GM12878 (cell line): ENCODE data around the gene DIAPH1. TPM values are rescaled to one million over a fixed set of nuclear protein-coding genes. Genes with fewer than 3 reads are reported as not detected.

Experiments
- ATAC-seq: fragments of 200-7000 bp; cut with Tn5 transposase; 3 replicates; pipeline ENCODE4 v1.9.1; 2020; ENCODE audit warnings: mild to moderate bottlenecking, moderate library complexity
- BruUV-seq: library from RNA; stranded (reverse); fragments of 400-500 nt; replicated peaks from 2 replicates; lab custom pipeline; 2021; lab: Mats Ljungman, UMichigan
- CTCF ChIA-PET: fragments of 300-600 bp; sonication (Branson Sonifier 250); formaldehyde crosslinking; extraction: SDS; loops from one replicate; lab custom pipeline; 2021; ENCODE audit warnings: inconsistent platforms; lab: Yijun Ruan, JAX
- POLR2A ChIA-PET: fragments of 350-600 bp; formaldehyde crosslinking; extraction: SDS; loops from one replicate; lab custom pipeline; 2021; ENCODE audit warnings: inconsistent platforms; lab: Charles Lee
- RAD21 ChIA-PET: fragments of 300-600 bp; sonication (Branson Sonifier 250); formaldehyde crosslinking; loops from one replicate; lab custom pipeline; 2023; ENCODE audit warnings: antibody characterized with exemption; ENCODE audit not compliant: unreplicated experiment; lab: Charles Lee
- SMC1A ChIA-PET: fragments of 300-600 bp; sonication (Branson Sonifier 250); formaldehyde crosslinking; loops from one replicate; lab custom pipeline; 2023; ENCODE audit not compliant: unreplicated experiment, uncharacterized antibody; lab: Charles Lee
- DNase-seq: peaks from one replicate; pipeline ENCODE4 v3.0.0-alpha.2; 2011; ENCODE audit warnings: low read depth, low spot score
- FAIRE-seq: peaks from 3 replicates; lab custom pipeline; 2011; peaks lifted over from hg19 to GRCh38; lab: Jason Lieb, UNC
- H2AFZ ChIP-seq: 2 replicates; pipeline ENCODE4 v1.6.0; 2011; ENCODE audit warnings: low read depth, low read length, control low read depth; ENCODE audit not compliant: control insufficient read depth
- H3K27ac ChIP-seq: 2 replicates; pipeline ENCODE4 v1.5.1; 2011; ENCODE audit warnings: control low read depth; ENCODE audit not compliant: control insufficient read depth, insufficient read depth
- H3K27me3 ChIP-seq, 2 experiments: replicated peaks in 1 of 2; 2 replicates each; pipeline versions ENCODE4 v1.6.0 to v1.6.1; 2011; ENCODE audit warnings: low read length in 1 of 2; ENCODE audit not compliant: control insufficient read depth in 2 of 2, insufficient read depth in 2 of 2
- H3K36me3 ChIP-seq, 2 experiments: 2 replicates each; pipeline ENCODE4 v1.5.1; 2011; ENCODE audit warnings: low read length in 1 of 2; ENCODE audit not compliant: control insufficient read depth in 2 of 2, insufficient read depth in 2 of 2
- H3K4me1 ChIP-seq: 2 replicates; pipeline ENCODE4 v1.6.1; 2011; ENCODE audit warnings: mild to moderate bottlenecking, low read length, moderate library complexity, mixed read lengths; ENCODE audit not compliant: control insufficient read depth, insufficient read depth
- H3K4me2 ChIP-seq: 2 replicates; pipeline ENCODE4 v1.6.0; 2011; ENCODE audit warnings: control low read depth; ENCODE audit not compliant: control insufficient read depth, insufficient read depth
- H3K4me3 ChIP-seq: fragments of 200-600 bp; sonication (generic); 2 replicates; pipeline ENCODE4 v1.5.1; 2016
- H3K79me2 ChIP-seq: 2 replicates; pipeline ENCODE4 v1.6.0; 2011; ENCODE audit warnings: low read length; ENCODE audit not compliant: control insufficient read depth, insufficient read depth
- H3K9ac ChIP-seq: 2 replicates; pipeline ENCODE4 v1.8.0; 2011; ENCODE audit warnings: low read length, control low read depth, mixed read lengths; ENCODE audit not compliant: control insufficient read depth, insufficient read depth
- H3K9me3 ChIP-seq: replicated peaks from 3 replicates; pipeline ENCODE4 v1.5.1; 2011; ENCODE audit warnings: mild to moderate bottlenecking, low read length; ENCODE audit not compliant: control insufficient read depth, insufficient read depth
- H4K20me1 ChIP-seq: 2 replicates; pipeline ENCODE4 v1.6.0; 2011; ENCODE audit not compliant: control insufficient read depth, insufficient read depth
- ETV6 ChIP-seq, 2 experiments: fragments of 450-650 bp in 1 of 2; IDR thresholded peaks in 1 of 2; conservative IDR thresholded peaks in 1 of 2; 2 replicates each; pipeline ENCODE4 v1.6.1; 2014; ENCODE audit warnings: antibody characterized with exemption in 1 of 2, borderline replicate concordance in 1 of 2, low read depth in 1 of 2, mild to moderate bottlenecking in 1 of 2, moderate library complexity in 1 of 2
- HCFC1 ChIP-seq: fragments of 150-350 bp; IDR thresholded peaks from 2 replicates; pipeline ENCODE4 v1.6.1; 2014; ENCODE audit warnings: low read length
- HDAC2 ChIP-seq: fragments of 200-600 bp; sonication (generic); IDR thresholded peaks from 2 replicates; pipeline ENCODE4 v1.6.1; 2017
- IKZF1 ChIP-seq: fragments of 450-650 bp; conservative IDR thresholded peaks from 2 replicates; pipeline ENCODE4 v1.6.1; 2017; ENCODE audit warnings: antibody characterized with exemption, mild to moderate bottlenecking
- RBBP5 ChIP-seq: fragments of 200-600 bp; sonication (generic); conservative IDR thresholded peaks from 2 replicates; pipeline ENCODE4 v1.6.1; 2016
- RELA ChIP-seq: fragments of 450-650 bp; IDR thresholded peaks from 2 replicates; pipeline ENCODE4 v1.8.0; 2014; ENCODE audit warnings: borderline replicate concordance; ENCODE audit not compliant: partially characterized antibody
- SP1 ChIP-seq: IDR thresholded peaks from one replicate; pipeline ENCODE4 v1.6.1; 2011; ENCODE audit warnings: low read depth, low read length
- YY1 ChIP-seq: IDR thresholded peaks from 2 replicates; pipeline ENCODE4 v1.6.1; 2011; ENCODE audit warnings: low read depth, mild to moderate bottlenecking, low read length
- ZNF687 ChIP-seq: fragments of 450-650 bp; IDR thresholded peaks from 2 replicates; pipeline ENCODE4 v1.6.1; 2017; ENCODE audit warnings: mild to moderate bottlenecking, moderate library complexity
- WGBS: methylation state at CpG from one replicate; pipeline ENCODE4 v1.1.6; 2016; ENCODE audit warnings: low lambda C conversion rate; ENCODE audit not compliant: insufficient replicate concordance, insufficient coverage; ENCODE audit errors: missing lambda C conversion rate; 5-methylcytosine and 5-hydroxymethylcytosine counted together
- in situ Hi-C: fragments of 300-500 bp; cut with MboI; formaldehyde crosslinking; loops from 9 replicates; pipeline ENCODE4 v1.14.3; 2018; ENCODE audit warnings: mixed read lengths
- intact Hi-C: fragments of 100-400 bp; cut with micrococcal nuclease; formaldehyde crosslinking; loops from one replicate; pipeline ENCODE4 v1.14.2; 2022; ENCODE audit not compliant: unreplicated experiment
- polyA plus RNA-seq, 11 experiments: library from polyadenylated mRNA; depleted of rRNA in 4 of 11; unstranded in 6 of 11; stranded (reverse) in 5 of 11; fragments of >200 nt; fragmentation: Nextera tagmentation in 4 of 11; fragmentation: Illumina TruSeq in 1 of 11; extraction: Ambion mirVana in 4 of 11; extraction: Trizol in 1 of 11; gene quantifications; 1 replicate in 1 of 11; 2 replicates in 10 of 11; pipeline versions ENCODE4 v1.2.1 to v1.2.3, GENCODE V29; 2011 to 2016; ENCODE audit warnings: inconsistent platforms in 2 of 11, missing spikeins in 2 of 11, low read depth in 1 of 11
- total RNA-seq, 4 experiments: library from RNA; depleted of rRNA in 3 of 4; stranded (reverse); fragments of >200 nt in 3 of 4; fragmentation: Illumina TruSeq in 1 of 4; extraction: Trizol in 1 of 4; gene quantifications; 2 replicates each; pipeline versions ENCODE4 v1.2.1 to v1.2.3, GENCODE V29; 2013 to 2021
- TF ChIP-seq, protein P1 (sequence below): IDR thresholded peaks from 2 replicates; pipeline ENCODE4 v1.6.1; 2012; ENCODE audit warnings: low read depth, low read length, improper control_type of control experiment
- TF ChIP-seq, protein P2 (sequence below): IDR thresholded peaks from 2 replicates; pipeline ENCODE4 v1.6.1; 2012; ENCODE audit warnings: improper control_type of control experiment, low read depth, low read length; ENCODE audit not compliant: insufficient replicate concordance

The DIAPH1 gene
- total and polyA plus RNA-seq, 10 of the 15 experiments (the other 5 are each of a cell fraction or from before 2014, with no cell fraction given), result 37.8 to 168 (median 59.0) TPM

DNA sequence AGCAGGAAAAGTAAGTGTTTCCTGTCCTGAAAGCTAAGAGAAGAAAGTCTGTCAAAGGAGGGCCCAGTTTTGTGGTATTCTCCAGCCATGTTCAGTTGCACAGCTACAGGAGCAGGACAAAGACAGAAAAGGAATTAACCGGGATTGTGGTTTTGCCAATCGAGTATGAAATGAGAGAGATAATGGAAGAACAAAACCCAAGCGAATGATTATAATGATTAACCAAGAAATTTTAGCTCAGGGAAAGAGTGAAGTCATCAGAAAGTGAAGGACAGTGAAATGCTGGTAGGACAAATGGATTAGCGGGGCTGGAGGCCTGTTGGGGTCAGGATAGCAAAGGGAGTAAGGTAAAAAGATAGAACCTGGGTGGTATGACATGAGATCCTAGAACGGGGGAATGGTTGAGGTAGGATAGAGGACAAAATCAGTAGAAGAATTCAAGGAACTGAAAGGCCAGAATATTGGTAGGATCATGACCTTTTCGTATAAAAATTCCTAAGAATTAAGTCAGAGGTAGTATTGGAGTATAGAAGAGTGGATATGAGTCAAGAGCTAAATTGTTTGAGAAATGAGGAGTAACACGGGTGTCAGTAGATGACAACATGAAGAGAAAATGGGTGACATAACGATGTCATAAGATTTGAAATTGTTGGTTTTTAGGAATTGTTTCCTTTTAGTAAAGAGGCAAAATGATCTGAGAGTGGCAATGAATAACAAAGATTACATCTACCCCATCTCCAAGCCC, 52.8 kb downstream of the DIAPH1 start:
- no TSS peak for BruUV-seq
- SMC1A ChIA-PET, result interaction anchor here (1.2 to 2.1 kb wide), 5 partner anchors 9 to 196 kb away, joined by 3 to 7 read pairs (median 4); partner anchors contain the start of genes PCDHGA11, PCDHGB3 and PCDHGB7
- H3K36me3 ChIP-seq, result peaks cover 4 to 14% of the 10 kb centered on the region in 2 experiments
- TF ChIP-seq SP1 (no peak), ZNF687 (no peak), RELA (no peak), RBBP5 (no peak), HCFC1 (no peak), HDAC2 (no peak), IKZF1 (no peak), YY1 (no peak), ETV6 (conservative IDR thresholded peaks at IDR 0.05 in 1 of 2, IDR thresholded peaks at IDR 0.05 in 1 of 2; ENCODE audit: borderline replicate concordance in 1 of 2, low read depth in 1 of 2) (no peak)
- TF ChIP-seq, protein P1, sequence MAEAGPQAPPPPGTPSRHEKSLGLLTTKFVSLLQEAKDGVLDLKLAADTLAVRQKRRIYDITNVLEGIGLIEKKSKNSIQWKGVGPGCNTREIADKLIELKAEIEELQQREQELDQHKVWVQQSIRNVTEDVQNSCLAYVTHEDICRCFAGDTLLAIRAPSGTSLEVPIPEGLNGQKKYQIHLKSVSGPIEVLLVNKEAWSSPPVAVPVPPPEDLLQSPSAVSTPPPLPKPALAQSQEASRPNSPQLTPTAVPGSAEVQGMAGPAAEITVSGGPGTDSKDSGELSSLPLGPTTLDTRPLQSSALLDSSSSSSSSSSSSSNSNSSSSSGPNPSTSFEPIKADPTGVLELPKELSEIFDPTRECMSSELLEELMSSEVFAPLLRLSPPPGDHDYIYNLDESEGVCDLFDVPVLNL, result no peak
- TF ChIP-seq, protein P2, sequence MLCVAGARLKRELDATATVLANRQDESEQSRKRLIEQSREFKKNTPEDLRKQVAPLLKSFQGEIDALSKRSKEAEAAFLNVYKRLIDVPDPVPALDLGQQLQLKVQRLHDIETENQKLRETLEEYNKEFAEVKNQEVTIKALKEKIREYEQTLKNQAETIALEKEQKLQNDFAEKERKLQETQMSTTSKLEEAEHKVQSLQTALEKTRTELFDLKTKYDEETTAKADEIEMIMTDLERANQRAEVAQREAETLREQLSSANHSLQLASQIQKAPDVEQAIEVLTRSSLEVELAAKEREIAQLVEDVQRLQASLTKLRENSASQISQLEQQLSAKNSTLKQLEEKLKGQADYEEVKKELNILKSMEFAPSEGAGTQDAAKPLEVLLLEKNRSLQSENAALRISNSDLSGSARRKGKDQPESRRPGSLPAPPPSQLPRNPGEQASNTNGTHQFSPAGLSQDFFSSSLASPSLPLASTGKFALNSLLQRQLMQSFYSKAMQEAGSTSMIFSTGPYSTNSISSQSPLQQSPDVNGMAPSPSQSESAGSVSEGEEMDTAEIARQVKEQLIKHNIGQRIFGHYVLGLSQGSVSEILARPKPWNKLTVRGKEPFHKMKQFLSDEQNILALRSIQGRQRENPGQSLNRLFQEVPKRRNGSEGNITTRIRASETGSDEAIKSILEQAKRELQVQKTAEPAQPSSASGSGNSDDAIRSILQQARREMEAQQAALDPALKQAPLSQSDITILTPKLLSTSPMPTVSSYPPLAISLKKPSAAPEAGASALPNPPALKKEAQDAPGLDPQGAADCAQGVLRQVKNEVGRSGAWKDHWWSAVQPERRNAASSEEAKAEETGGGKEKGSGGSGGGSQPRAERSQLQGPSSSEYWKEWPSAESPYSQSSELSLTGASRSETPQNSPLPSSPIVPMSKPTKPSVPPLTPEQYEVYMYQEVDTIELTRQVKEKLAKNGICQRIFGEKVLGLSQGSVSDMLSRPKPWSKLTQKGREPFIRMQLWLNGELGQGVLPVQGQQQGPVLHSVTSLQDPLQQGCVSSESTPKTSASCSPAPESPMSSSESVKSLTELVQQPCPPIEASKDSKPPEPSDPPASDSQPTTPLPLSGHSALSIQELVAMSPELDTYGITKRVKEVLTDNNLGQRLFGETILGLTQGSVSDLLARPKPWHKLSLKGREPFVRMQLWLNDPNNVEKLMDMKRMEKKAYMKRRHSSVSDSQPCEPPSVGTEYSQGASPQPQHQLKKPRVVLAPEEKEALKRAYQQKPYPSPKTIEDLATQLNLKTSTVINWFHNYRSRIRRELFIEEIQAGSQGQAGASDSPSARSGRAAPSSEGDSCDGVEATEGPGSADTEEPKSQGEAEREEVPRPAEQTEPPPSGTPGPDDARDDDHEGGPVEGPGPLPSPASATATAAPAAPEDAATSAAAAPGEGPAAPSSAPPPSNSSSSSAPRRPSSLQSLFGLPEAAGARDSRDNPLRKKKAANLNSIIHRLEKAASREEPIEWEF, result no peak

More for the DNA sequence above, 52.8 kb downstream of the DIAPH1 start:
- no peak overlapping the region for H2AFZ ChIP-seq
- no peaks in the 10 kb centered on the region for H3K4me1 ChIP-seq
- 92% methylated on average over 8 of the region's 8 CpGs for WGBS
- ChIA-PET RAD21 (interaction anchor here (1.0 to 1.8 kb wide), 3 partner anchors 91 to 196 kb away, joined by 3 to 4 read pairs (median 3); partner anchors contain the start of genes PCDHGB3 and PCDHGB7), CTCF (interaction anchor here (0.9 to 4.3 kb wide), 23 partner anchors 8 to 343 kb away, joined by 3 to 33 read pairs (median 8); partner anchors contain the start of genes HDAC3, PCDHB14, PCDHB15 and PCDHGA10), POLR2A (no interaction called here)
- no peak overlapping the region for H3K4me2 ChIP-seq
- intact Hi-C loops, result loop anchor here (2.0 to 10.0 kb wide), 2 partner anchors 245 to 381 kb away; partner anchors contain the start of genes PCDHB16, PCDHB9 and TAF7
- no peaks in the 10 kb centered on the region for H3K79me2 ChIP-seq
- no peak for DNase-seq
- H3K9ac ChIP-seq, result no peak overlapping the region
- no peaks in the 10 kb centered on the region for H3K9me3 ChIP-seq
- no peaks in the 10 kb centered on the region for H3K27me3 ChIP-seq
- FAIRE-seq, result no peak
- H3K4me3 ChIP-seq, result no peak overlapping the region
- no peak overlapping the region for H3K27ac ChIP-seq
- in situ Hi-C loops, result loop anchor here (10.0 to 25.0 kb wide), 3 partner anchors 241 to 754 kb away; partner anchors contain the start of genes PCDHA3, PCDHA4, PCDHA5 and PCDHB12
- no peak for ATAC-seq
- H4K20me1 ChIP-seq, result no peaks in the 10 kb centered on the region
